Brain pericyte (primary cell): ENCODE measurements around the gene EGF.
"Not testable (repeated sequence)": the region's sequence is repeated elsewhere in the genome, so short reads cannot be mapped to it uniquely, and the experiment has no call there.

ENCODE experiments used
- DNase-seq: peaks from one replicate; pipeline ENCODE4 v3.0.0-alpha.2; 2012; ENCODE audit warnings: low read depth, low spot score

Gene EGF

GRCh38 chr4:110034026-110034393 lies 121.3 kb downstream of the EGF start:
- DNase-seq, result no peak

DNA sequence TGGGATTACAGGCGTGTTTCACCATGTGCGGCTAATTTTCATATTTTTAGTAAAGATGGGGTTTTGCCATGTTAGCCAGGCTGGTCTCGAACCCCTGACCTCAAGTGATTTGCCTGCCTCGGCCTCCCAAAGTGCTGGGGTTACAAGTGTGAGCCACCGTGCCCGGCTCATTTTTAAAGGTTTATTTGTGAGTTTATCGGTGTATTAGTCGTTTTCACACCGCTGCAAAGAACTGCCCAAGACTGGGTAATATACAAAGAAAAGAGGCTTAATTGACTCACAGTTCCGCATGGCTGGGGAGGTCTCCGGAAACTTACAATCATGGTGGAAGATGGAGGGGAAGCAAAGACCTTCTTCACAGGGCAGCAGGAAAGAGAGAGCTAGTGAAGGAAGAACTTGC lies 126.5 kb downstream of the EGF start:
- not testable (repeated sequence) for DNase-seq

- no peak for DNase-seq
Observed at GRCh38 chr4:110041735-110042134, 129.1 kb downstream of the EGF start.

DNA sequence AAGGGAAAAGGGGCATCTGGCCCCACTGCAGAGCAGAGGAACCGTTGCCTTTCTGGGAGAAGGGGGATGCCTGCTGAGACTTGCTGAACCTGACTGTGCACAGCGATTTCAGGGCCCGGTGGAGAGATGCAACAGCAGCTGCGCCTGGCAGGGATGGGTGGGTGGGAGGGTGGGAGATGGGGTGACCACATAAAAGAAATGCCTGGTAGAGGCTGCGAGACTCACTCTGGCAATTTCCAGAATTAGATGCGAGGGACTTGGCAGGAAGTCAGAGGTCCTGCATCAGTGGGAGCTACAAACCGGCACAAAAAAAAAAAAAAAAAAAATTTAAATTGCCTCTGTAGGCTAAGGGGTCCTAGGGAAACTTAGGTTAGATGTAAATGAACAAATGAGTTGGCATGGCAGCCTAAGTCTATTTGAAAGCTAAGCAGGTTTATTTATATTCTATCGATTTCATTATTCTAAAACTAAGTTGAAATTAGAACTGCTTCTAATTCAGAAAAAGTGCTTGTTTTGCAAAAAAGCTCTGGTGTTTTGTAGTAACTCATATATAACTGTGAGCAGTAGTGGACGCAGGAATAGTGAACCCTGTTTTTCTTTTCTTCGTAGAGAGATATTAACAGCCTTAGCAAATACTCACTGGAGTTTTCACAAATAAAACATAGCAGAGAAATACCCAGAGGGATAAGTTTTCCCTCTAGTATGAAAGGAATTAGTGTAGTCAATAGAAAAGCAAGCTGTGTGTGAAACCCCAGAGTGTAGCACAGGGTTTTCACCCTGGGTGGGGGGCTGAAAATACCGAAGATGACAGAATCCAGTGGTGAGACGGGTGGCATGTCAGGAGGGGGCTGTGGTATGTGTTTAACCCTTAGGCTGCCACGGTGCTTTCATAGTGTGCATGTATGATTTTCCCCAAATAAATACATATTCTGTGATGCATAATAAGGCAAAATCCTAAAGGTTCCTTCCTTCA lies 130.1 kb downstream of the EGF start:
- no peak for DNase-seq

DNA sequence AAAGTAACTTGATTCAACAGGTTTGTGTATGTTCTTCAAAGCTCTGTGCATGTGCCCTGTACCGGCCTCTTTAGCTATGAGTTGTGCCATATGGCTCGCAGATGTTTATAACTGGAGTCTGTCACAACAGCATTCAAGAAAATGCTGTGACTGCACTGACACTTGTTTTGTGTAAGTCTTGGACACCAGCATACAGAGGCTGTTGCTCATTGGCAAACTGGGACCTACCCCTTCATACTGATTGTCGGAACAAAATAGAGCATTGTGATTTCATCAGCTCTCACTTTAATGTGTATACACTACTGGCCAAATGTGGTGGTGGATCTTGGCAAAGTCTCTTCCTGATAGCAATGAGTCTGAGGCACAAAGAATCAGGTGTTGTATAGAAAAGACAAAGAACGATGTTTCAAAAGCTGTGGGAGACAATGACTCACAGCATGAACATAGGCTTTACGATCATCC lies 133.9 kb downstream of the EGF start:
- DNase-seq, result no peak

DNA sequence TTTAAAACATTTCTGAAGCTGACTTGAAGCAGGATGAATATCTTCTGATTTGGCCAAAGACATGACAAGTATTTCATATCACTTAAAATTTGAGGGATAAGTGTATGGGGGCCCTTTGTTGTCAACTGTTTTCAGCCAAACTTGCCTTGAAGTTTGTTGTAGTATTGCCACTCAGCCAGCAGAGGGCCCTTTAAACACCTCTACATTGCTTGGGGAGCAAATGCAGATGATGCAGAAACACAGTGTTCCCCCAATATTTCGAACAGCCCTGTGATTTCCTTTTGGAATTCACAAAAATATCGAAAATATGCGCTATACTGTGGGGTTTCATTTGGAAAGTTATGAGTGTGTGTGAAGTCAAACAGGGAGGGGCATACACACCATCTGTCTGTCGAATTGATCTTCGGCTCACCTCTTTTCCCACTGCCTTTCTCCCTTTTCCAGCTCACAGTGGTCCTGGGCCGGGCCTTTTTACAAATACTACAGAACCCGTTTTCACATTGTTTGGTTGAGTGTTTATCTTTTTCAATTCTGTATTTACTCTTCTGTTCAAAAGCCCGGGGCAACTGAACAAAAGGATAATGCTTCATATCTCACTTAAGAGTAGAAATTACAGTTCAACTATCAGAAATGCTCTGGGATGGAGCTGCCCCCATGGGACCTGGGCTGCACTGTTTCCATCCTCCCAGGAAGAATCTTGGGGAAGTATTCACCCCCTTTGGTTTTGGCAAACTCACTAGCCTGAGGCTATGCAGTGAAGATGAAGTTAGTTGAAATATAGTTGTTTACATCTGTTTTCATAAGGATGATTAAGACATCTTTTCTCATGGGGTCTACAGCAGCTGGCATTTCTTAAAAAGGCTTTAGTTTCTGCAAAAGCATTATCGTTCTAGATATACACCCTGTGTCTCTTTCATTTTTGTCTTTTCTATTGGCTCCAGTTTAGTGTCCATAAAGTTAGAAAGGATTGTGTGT lies 137.6 kb downstream of the EGF start:
- no peak for DNase-seq

GRCh38 chr4:110055158-110055768 lies 142.6 kb downstream of the EGF start:
- DNase-seq, result no peak

DNA sequence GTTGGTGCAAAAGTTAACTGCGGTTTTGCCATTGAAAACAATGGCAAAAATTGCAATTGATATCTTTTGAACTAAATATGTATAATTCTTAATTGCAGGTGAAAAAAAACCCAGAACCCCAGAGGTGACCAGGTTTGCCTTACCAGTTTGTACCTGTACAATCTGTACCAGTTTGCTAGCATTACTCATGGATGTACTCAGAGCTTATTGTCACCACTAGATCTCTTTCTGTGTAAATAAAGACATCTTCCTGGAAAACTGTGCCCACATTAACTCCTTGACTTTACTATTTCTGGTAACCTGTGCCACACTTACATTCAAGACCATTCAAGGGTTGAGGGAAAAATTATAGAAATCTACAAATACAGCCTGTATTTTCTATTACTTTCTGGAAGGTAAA lies 146.0 kb downstream of the EGF start:
- DNase-seq, result no peak

DNA sequence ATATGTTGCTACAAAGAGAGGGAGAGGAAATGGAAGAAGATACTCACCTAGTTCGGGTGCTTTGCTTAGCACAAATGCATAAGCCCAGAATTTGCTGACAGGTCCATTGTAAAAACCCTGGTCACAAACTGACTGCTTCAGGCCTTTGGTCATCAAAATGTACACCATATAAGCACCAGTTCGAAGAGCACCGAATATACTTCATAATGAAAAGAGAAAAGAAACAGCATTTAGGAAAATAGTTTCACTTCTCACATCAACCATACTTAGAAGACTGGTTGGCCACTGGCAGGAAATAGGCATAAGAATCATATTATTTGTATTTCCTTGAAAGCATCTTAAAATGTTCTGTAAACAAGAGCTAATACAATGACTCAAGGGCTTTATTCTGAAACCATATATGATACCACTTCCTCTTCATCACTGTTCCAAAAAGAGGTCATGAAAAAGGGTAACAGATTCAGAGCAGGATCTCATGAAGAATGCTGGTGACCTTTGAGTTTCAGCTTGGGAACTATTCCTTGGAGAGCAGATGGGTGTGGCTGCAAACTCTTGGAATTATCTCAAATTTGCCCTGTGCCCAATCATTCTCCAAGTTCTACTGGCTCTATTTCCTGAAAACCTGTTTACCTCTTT lies 147.0 kb downstream of the EGF start:
- no peak for DNase-seq

GRCh38 chr4:110061076-110061475 lies 148.4 kb downstream of the EGF start:
- DNase-seq, result no peak
